Gastrocnemius medialis (tissue), 4 donors: ENCODE data around the gene CDK4.

Experiments used
- CTCF ChIP-seq, 5 experiments: fragments of 450-650 bp in 3 of 5; fragments of 200-600 bp in 2 of 5; sonication (generic) in 2 of 5; IDR thresholded peaks in 4 of 5; conservative IDR thresholded peaks in 1 of 5; 1 replicate in 4 of 5; 2 replicates in 1 of 5; pipeline ENCODE4 v1.5.1; 2016 to 2019; ENCODE audit warnings: antibody characterized with exemption in 5 of 5, mild to moderate bottlenecking in 3 of 5, moderate library complexity in 3 of 5
- POLR2A ChIP-seq, 2 donors: fragments of 450-650 bp; IDR thresholded peaks; one replicate each; pipeline ENCODE4 v1.6.1; 2017; ENCODE audit warnings: antibody characterized with exemption in 2 of 2, mild to moderate bottlenecking in 2 of 2, moderate library complexity in 2 of 2

- TF ChIP-seq CTCF (IDR thresholded peaks at IDR 0.05 in 4 of 5, conservative IDR thresholded peaks at IDR 0.05 in 1 of 5) (no peak), POLR2A (IDR thresholded peaks at IDR 0.05) (no peak)
Measured at GRCh38 chr12:57713209-57713608, 38.9 kb downstream of the CDK4 start.
